C4-2B (cell line): ENCODE results near the gene SYNPO2.

Experiments
- ZFX ChIP-seq: fragments of 450-650 bp; IDR thresholded peaks from 2 replicates; pipeline ENCODE4 v1.6.1; 2017
- TF ChIP-seq, protein P1 (sequence below): fragments of 450-650 bp; conservative IDR thresholded peaks from 2 replicates; pipeline ENCODE4 v1.5.1; 2017; ENCODE audit warnings: mild to moderate bottlenecking

DNA sequence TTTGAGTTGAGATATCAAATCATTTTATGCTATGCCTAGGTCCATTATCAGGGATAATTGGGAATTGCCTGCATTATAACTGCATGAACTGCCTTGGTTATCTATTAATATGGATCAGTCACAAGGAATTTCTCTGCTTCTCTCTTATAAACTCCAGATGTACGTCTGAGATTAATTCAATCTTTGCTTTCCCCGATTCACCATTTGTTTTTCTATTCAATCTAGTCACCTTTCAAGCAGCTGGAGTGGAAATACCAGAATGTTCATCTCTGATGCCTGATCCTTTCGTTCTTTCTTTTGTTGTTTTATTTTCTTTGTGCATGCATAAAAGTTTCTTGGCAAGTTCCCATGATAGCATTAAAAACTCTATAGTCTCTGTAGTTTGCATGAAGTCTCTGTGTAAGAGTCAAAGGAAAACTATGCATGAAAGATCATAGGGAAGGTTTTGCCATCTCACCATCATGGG is 22.6 kb downstream of the SYNPO2 start:
- TF ChIP-seq, protein P1, sequence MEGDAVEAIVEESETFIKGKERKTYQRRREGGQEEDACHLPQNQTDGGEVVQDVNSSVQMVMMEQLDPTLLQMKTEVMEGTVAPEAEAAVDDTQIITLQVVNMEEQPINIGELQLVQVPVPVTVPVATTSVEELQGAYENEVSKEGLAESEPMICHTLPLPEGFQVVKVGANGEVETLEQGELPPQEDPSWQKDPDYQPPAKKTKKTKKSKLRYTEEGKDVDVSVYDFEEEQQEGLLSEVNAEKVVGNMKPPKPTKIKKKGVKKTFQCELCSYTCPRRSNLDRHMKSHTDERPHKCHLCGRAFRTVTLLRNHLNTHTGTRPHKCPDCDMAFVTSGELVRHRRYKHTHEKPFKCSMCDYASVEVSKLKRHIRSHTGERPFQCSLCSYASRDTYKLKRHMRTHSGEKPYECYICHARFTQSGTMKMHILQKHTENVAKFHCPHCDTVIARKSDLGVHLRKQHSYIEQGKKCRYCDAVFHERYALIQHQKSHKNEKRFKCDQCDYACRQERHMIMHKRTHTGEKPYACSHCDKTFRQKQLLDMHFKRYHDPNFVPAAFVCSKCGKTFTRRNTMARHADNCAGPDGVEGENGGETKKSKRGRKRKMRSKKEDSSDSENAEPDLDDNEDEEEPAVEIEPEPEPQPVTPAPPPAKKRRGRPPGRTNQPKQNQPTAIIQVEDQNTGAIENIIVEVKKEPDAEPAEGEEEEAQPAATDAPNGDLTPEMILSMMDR, result no peak
- TF ChIP-seq ZFX, result no peak
